Occipital lobe (tissue), 2 donors: ENCODE results near the gene CSTB. TPM values are rescaled to one million over a fixed set of nuclear protein-coding genes. Genes with fewer than 3 reads are reported as not detected.

Experiments
- DNase-seq: peaks from one replicate; lab custom pipeline; 2025; lab: John Stamatoyannopoulos, UW
- total RNA-seq: library from RNA; depleted of rRNA; stranded (reverse); fragments of >200 nt; gene quantifications from one replicate; pipeline ENCODE4 v1.2.3, GENCODE V29; 2014

The CSTB gene
- total RNA-seq, 1 donor from 2014 or later: 7.5 TPM

DNA sequence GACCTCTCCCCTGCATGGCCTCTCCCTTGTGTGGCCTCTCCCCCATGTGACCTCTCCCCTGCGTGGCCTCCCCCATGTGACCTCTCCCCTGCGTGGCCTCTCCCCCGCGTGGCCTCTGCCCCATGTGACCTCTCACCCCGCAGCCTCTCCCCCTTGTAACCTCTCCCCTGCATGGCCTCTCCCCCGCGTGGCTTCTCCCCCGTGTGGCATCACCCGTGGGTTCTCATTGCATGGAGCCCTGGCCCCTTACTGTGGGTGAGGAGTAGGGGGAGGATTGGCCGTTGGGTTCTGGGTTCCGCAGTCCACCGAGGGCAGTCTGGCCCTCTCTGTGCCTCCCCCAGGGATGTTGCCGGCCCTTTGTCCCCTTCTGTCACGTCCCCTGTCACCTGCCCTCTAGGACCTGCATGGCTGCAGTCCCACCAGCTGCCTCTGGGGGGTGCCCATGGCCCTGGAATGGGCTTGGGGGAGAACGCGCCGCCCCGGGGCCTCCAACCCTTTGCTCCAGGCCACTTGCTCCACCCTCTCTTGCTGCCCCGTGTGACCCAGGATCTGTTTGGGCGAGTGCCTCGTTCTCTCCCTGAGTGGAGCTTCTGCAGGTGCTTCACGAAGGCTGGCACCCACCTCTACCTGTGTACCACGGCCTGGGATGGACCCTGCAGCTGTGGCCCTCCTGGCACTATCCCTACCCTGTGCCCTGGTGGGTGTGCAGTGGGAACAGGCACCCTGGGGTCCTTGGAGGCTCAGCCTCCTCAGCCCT lies 34.6 kb upstream of the CSTB start:
- DNase-seq: peak; percentile 60

DNA sequence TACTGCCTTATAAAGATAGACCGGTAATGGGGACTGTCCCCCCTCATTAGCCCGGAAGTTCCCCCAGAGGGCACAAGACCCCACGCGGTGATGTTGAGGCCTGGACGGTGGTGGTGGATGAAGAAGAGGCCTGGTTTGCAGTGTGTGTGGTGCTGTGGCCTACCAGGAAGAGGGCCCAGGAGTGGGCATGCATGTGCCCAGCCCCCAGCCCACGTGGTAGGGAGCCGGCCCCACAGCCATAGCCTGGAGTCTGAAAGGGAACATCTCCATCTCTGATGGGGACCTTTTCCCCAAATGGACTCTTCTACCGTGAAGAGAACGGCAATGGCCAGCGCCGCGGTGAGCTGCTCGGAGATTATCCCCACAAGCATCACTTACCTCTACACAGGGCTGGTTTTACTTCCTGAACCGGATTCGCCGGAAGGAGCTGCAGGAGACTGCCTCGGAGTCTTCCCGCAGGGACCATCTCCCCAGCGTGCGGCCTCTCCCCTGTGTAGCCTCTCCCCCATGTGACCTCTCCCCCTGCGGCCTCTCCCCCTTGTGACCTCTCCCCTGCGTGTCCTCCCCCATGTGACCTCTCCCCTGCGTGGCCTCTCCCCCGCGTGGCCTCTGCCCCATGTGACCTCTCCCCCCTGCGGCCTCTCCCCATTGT lies 33.9 kb upstream of the CSTB start:
- no peak for DNase-seq

DNA sequence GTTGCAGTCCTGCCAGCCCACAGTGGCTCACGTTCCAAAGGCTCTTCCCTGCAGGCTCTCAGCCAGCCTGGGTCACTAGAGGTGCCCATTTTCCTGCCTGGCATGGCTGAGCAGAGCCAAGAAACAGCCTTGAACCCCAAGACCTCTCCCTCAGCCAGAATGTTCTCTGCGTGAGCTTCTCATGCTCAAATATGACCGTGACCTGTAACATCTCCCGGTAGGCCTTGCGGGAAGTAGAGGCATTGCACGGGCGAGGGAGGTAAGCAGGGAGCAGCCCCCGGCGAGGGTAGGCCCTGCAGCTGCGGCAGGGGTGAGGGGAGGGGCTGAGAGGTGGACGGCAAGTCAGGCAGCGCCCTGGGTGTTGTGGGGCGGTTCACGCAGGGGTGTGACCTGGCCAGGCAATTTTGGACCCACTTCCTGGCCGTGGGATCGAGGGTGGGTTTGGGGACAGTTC lies 33.3 kb upstream of the CSTB start:
- DNase-seq: no peak

DNA sequence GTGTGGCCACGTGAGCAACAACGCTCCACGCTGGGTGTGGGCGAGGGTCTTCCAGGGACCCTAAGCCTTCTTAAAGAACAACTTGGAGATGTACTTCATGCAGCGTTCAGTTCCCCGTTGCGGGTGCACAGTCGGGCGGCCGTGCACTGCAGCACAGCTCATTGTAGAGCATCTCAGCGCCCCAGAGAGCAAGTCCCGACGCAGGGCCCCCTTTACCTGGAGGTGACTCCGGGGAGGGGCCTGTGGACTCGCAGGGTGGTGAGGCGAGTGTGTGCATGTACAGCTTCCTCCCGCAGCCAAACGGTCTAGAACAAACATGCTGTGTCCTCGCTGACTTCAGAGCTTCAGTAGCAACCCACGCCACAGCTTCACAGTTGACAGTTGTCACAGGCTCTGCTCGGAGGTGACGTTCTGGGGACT lies 32.7 kb upstream of the CSTB start:
- DNase-seq: no peak

DNA sequence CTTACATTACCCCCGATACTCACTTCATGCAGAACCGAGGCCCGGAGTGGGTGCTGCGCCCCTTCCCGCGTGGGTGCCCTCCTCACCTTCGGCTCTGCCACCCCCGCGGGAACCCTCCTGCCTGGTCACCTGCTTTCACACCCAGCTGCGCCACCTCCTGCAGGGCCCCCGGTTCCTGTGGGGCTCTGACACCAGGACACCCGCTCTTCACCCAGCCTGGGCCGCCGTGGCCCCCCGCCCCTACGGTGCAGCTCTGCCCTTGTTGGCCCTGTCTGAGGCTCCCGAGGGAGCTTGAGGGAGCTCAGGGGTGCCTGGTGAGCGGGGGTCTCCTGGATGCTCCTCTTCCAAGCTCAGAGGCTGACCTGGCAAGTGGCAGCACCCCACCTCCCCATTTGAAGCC lies 32.3 kb upstream of the CSTB start:
- DNase-seq: no peak

DNA sequence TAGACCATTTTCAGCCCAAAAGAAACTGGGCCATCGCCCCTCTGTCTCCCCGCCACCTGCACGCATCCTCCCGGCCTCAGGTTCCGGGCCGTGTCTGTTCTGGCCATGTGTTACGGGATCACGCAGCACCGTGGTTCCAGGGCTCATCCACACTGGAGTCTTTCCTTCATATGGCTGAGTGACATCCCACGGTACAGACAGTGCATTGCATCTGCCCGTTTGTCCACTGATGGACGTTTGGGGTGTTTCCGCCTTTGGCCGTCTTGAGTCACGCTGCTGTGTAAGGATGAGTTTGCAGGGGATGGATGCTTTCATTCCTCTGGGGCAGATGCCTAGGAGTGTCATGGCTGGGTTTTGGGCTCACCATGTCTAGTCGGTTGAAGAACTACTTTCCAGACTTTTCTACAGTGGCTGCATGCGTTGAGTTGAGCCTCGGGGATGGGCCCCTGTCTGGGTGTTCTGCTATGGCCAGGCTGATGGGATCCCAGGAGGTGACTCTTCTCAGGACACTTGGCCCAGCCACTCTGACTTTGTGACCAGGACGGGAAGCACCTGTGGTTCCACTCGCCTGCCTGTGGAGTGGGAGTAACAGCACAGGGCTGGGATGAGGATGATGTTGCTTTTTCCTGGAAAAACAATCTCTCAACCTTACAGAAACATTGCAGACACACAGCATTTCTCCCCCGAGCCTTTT lies 30.1 kb upstream of the CSTB start:
- no peak for DNase-seq

DNA sequence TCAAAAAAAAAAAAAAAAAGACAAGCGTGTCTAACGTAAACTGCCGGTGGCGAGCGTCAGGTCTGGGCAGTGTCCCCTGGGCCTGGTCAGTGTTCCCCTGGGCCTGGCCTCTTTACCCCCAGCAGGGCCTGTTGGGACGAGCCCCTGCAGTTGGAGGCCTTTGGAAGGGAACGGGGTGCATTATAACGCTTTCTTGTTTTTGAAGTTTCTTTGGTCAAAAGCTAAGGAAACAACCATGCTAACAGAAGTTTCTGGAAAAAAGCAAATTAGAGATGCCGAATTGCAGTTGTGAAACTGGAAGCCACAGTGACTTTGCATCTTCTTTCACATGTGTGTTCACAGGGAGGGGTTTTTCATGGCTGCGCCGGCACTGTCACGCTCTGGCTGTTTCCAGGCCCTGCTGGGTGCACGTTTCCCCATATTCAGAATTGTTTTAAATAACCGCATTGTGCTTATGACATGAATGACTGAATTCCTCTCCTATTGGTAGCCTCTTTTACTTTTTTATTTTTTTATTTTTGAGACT lies 29.2 kb upstream of the CSTB start:
- DNase-seq: no peak

DNA sequence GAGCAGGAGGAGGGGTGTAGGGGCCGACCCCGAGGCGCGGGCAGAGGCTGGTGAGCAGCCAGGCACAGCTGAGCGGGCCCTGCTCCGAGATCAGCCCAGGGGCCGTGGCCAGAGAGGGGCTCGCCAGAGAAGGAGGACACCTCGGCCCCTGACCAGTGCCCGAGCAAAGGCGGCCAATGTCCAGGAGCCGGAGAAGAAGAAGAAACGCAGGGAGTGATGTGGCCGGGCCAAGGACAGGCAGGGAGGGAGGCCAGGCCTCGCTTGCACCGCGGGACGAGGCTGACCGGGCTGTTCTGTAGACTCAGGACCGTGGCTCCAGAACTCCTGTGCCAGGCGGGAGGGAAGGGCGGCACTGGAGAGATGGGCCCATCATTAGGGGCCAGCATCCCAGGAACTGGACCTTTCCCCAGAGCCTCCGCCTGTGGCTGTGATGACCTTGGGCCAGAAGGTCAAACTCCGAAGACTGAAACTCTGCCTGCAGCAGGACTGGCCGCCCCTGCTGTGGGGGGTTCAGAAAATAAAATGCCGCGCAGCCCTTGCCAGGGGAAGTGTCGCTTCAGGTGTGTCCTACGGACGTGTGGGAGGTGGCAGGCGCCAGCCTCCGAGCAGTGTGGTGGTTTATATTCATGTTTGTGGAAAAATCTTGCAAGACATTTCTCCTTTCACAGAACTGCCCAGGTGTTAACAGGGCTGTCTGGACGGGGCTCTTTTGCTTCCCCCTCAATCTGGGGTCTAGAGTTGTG lies 27.6 kb upstream of the CSTB start:
- DNase-seq: no peak

DNA sequence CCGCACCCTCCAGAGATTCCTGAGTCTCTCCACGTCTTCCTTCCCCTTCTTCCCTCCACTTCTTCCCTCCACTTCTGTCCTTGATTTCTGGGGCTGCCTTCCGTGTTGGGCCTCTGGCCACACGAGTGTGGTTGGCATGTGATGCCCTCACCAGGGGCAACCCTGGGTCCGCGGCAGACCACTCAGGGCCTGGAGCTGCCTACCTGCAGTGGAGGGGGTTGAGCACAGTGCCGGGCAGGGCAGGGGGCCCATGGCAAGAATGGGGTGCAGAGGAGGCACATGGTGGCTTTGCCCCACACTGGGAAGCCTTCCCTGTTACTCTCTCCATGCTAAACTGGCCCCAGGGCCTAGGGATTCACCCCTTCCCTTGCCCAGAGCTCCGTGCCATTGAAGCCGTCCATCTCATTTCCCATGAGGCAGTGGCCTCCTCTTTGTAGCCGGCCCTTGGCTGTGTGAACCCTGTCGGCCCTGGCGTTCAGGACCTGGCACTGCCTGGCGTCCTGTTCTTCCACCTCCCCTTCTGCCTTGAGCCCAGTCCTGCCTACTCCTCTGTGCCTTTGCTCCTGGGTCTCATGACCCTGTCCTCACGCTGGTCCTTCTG lies 26.7 kb upstream of the CSTB start:
- DNase-seq: no peak

DNA sequence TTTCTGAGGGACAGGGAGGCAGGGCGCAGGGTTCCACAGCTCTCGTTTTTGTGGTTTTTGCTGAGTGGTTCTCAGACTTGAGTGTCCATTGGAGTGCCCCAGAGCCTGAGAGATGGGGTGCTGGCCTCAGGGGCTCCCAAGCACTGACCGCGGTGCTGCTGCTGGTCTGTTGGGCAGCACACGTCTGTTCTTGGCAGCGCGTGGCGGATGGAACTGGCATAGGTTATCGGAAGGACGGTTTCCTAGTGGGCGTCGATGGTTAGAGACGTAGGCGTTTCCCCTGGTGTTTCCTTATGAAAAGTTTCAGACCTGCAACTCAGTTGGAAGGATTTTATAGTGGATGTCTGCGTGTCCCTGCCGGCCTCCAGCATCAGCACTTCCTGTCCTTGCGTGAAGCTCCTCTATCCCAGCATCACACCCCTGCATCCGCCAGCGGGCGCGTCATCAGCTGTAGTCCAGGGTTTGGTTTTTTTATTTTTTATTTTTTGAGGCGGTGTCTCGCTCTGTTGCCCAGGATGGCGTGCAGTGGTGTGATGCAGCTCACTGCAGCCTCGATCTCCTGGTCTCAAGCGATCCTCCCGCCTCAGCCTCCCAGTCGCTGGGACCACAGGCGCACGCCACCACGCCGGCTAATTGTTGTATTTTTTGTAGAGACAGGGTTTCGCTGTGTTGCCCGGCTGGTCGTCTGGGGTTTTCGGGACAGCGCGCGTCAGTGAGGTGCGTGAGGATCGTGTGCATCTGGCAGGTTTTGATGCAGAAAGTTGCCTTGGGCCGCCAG lies 25.1 kb upstream of the CSTB start:
- no peak for DNase-seq

DNA sequence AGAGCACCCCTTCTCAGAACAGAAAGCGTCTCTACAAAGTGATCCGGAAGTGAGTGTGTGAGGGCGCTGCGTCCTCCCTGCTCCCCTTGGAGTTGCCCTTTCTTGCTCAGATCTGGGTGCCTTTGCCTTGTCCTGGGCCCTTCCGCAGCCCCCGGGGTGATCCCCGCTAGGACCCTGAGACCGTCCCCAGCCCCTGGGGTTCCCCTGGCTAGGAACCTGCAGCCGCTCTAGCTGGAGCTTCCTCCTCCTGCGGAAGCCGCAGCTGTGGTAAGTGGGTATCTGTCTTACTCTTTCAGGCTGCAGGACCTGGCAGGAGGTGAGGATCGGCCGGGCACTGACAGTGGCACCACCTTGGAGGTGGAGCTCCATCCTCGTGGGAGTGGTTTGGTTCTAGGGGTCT lies 24.5 kb upstream of the CSTB start:
- no peak for DNase-seq

DNA sequence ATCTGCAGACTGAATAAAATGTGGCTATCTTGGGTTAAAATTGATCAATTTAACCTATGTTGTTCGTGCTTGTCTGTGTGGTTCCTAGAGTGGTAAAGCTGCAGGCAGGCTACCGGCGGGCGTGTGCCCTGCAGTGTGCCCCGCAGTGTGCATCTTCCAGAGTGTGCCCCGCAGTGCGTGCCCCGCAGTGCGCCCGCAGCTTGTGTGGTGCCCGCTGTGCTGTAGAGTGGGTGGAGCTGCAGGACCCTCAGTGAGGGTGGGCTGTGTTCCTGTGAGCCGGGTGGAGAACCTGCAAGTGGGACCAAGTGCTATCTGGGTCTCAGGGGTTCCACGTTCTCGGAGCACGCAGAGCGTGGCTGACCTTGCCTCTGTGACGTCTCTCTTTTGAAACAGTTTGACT lies 24.0 kb upstream of the CSTB start:
- DNase-seq: no peak

DNA sequence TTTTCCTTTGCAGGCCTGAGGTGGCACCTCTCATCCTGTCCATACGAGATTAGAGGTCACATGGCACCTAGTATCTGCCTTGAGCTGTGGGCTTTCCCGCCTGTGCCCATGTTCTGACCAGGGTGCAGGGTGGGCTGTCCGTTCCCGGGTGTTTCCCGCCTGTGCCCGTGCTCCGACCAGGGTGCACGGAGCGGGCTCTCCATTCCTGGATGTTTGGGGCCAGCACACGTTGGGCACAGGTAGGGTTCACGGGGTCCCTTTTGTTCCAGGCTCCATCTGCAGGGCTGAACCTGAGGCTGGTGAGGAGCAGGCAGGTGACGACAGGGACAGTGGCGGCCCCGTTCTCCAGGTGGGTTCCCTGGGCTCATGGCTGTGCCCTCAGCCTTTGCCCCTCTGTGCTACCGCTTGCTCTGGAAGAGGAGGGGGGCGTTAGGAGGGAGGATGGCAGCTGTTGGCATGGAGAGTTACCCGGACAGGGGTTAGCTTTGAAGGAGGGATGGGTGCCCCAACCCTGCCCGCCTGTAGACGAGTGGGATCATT lies 23.3 kb upstream of the CSTB start:
- DNase-seq: no peak

DNA sequence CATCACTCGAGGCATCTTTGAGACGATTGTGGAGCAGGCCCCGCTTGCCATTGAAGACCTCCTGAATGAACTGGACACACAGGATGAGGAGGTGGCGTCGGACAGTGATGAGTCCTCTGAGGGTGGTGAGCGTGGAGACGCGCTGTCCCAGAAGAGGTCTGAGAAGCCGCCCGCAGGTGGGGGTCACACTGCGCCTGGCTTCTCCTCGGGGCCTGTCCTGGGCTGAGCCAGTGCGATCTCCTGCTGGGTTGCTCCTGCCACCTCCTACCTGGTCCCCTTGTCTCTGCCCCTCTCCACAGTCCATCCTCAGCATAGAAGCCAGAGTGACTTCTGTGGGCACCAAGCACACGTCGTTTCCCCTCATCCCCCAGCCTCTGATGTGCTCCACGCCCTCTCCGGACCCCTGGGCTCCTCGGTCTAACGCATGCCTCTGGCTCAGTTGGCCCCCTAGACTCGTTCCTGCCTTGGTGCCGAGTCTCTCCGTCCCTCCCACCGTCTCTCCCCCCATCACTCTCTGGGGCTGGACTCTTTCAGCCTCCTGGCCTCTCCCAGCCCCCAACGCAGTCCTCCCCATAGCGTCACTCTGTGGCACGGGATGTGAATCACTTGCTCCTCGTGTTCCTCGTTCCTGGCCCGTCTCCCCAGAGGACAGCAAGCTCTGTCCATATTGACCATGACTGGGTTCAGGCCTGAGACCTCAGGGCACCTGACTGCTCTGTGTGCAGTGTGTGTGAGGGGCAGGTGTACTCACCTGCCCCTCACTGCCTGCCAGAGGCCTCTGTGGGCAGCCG lies 22.0 kb upstream of the CSTB start:
- no peak for DNase-seq

DNA sequence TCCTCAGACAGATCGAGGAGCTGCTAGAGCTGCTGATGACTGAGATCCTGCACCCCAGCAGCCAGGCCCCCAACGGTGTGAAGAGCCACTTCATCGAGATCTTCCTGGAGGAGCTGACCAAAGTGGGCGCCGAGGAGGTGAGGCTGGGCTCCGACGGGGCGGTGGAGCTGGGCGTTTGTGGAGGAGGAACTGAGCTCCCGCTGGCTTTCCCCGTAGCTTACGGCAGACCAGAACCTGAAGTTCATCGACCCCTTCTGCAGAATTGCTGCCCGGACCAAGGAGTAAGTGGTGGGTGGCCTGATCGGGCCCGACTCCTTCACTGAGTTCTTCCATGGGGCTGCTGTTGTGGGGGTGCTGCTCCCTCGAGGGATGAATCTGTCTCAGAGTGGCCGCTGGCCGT lies 21.3 kb upstream of the CSTB start:
- DNase-seq: no peak

DNA sequence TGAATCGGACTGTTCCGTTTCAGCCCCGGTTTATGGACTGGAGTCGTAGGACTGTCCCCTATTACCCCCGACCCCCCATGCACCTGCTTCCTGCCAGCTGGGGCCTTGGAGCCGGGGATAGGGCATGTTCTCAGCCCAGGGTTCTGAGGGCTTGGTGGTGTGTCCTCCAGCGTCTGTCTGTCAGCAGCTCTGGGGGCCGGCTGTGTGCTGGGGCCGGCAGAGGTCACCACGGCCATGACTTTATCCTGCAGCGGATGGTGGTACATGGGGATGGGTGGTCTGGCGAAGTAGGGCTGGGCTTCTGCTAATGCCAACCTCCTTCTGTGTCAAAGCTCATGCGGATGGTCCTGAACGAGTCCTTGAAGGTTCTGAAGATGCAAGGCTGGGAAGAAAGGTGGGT lies 18.7 kb upstream of the CSTB start:
- DNase-seq: no peak

DNA sequence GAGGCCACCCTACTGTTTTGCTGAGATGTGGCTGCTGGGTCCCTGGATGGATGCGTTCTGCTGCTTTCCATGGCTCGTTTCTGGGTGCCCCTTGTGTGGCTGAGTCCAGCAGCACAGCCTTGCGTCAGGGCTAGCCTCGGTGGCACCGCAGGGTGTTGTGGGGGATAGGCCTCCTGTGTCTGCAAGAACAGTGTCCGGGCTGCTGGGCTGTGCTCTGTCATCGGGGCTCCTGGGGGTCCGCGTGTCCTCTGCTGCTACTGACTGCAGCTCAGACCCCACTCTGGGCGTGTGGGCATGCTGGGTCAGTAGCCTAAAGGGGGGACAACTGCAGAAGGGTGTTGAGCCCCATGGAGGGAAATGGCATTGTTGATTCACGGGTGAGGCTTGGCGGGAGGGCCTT lies 18.2 kb upstream of the CSTB start:
- DNase-seq: no peak

DNA sequence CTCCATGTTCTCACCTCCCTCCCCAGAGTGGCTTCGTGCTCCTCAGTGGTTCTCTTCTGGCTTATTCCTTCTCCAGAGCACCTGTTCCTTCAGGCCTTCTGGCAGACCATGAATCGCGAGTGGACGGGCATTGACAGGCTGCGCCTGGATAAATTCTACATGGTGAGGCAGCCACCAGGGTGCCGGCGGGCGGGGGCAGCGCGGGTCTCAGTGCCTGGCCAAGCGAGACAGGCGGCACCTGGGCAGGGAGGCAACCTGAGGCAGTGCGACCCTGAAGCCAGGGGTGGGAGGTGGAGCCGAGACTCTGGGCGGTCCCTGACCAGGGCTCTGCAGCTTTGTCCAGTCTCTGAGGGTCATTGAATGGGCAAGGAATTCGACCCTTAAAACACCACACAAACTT lies 17.1 kb upstream of the CSTB start:
- no peak for DNase-seq

DNA sequence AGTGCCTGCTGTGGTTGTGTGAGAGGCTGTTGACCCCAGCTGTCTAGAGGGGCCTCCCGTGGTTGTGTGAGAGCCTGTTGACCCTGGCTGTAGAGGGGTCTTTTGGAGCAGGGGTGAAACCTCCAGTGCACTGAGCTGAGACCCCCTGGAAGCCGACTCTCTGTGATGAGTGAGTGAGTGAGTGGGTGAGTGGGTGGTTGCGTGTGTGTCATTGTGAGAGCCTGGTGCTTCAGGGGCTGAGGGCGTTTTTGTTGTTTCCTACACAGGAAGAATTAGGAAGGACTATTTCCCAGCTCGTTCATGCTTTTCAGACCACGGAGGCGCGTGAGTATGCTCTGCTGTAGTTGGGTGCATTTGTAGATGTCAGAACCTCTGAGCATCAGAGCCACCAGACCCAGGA lies 16.3 kb upstream of the CSTB start:
- no peak for DNase-seq
